HCT116 (cell line): ENCODE results near the gene SETD1A. TPM values are rescaled to one million over a fixed set of nuclear protein-coding genes. Genes with fewer than 3 reads are reported as not detected.

Source experiments
- ATAC-seq: fragments of 200-7000 bp; cut with Tn5 transposase; 2 replicates; pipeline ENCODE4 v1.9.1; 2020; ENCODE audit warnings: mild to moderate bottlenecking, moderate library complexity
- BruUV-seq: library from RNA; stranded (reverse); fragments of 400-500 nt; replicated peaks from 2 replicates; lab custom pipeline; 2021; lab: Mats Ljungman, UMichigan
- CTCF ChIA-PET: fragments of 300-600 bp; sonication (Branson Sonifier 250); formaldehyde crosslinking; loops from one replicate; lab custom pipeline; 2021; ENCODE audit warnings: antibody characterized with exemption; lab: Charles Lee
- POLR2A ChIA-PET: fragments of 300-600, 350-600 bp; sonication (Branson Sonifier 250); formaldehyde crosslinking; loops from one replicate; lab custom pipeline; 2021; ENCODE audit warnings: antibody characterized with exemption; lab: Charles Lee
- RAD21 ChIA-PET, 2 experiments: fragments of 300-600 bp; sonication (Branson Sonifier 250); formaldehyde crosslinking; loops; one replicate each; lab custom pipeline; 2023; ENCODE audit warnings: low total read pairs in 2 of 2; ENCODE audit not compliant: uncharacterized antibody in 2 of 2, unreplicated experiment in 2 of 2, low non-redundant PET in 1 of 2; lab: Charles Lee
- DNase-seq: peaks from one replicate; pipeline ENCODE4 v3.0.0-alpha.2; 2010; ENCODE audit warnings: low read depth, low spot score
- H2AFZ ChIP-seq: fragments of 200-600 bp; shearing (Covaris generic), sonication (generic); 2 replicates; pipeline ENCODE4 v1.6.1; 2017; ENCODE audit warnings: low read depth, mixed run types, mixed read lengths, antibody characterized with exemption, low read length; ENCODE audit not compliant: poor library complexity, severe bottlenecking
- H3K27ac ChIP-seq: 2 replicates; pipeline ENCODE4 v1.5.1; 2012; ENCODE audit warnings: low read depth, low read length
- H3K27me3 ChIP-seq: fragments of 200-600 bp; sonication (generic); 2 replicates; pipeline ENCODE4 v1.6.1; 2016; ENCODE audit warnings: mixed run types, low read length, mixed read lengths; ENCODE audit not compliant: insufficient read depth
- H3K36me3 ChIP-seq, 2 experiments: fragments of 200-500 bp in 1 of 2; fragments of 200-600 bp in 1 of 2; sonication (Bioruptor generic) in 1 of 2; sonication (generic) in 1 of 2; 2 replicates each; pipeline versions ENCODE4 v1.5.1 to v1.6.1; 2014 to 2016; ENCODE audit warnings: low read length in 2 of 2, inconsistent platforms in 1 of 2, mixed read lengths in 1 of 2, mixed run types in 1 of 2; ENCODE audit not compliant: insufficient read depth in 2 of 2, control insufficient read depth in 1 of 2
- H3K4me1 ChIP-seq, 2 experiments: fragments of 200-600 bp in 1 of 2; sonication (generic) in 1 of 2; 2 replicates each; pipeline versions ENCODE4 v1.5.1 to v1.6.1; 2012 to 2017; ENCODE audit warnings: low read length in 2 of 2, inconsistent platforms in 1 of 2, mild to moderate bottlenecking in 1 of 2, mixed read lengths in 1 of 2, mixed run types in 1 of 2, moderate library complexity in 1 of 2; ENCODE audit not compliant: insufficient read depth in 2 of 2, control insufficient read depth in 1 of 2
- H3K4me2 ChIP-seq: fragments of 200-600 bp; sonication (generic); 2 replicates; pipeline ENCODE4 v1.6.1; 2017; ENCODE audit warnings: mixed run types, low read length, mixed read lengths
- H3K4me3 ChIP-seq, 2 experiments: fragments of 200-600 bp in 1 of 2; sonication (generic) in 1 of 2; replicated peaks in 1 of 2; 2 replicates each; pipeline ENCODE4 v1.5.1; 2011 to 2016; ENCODE audit warnings: low read length in 2 of 2, control low read depth in 1 of 2, low read depth in 1 of 2, mild to moderate bottlenecking in 1 of 2, mixed read lengths in 1 of 2, mixed run types in 1 of 2
- H3K79me2 ChIP-seq: fragments of 200-600 bp; sonication (generic); 2 replicates; pipeline ENCODE4 v1.6.1; 2017; ENCODE audit warnings: mild to moderate bottlenecking, mixed run types, low read length, moderate library complexity, mixed read lengths; ENCODE audit not compliant: insufficient read depth
- H3K9ac ChIP-seq: fragments of 200-600 bp; sonication (generic); 2 replicates; pipeline ENCODE4 v1.6.1; 2016; ENCODE audit warnings: low read length, mixed read lengths
- H3K9me2 ChIP-seq: fragments of 200-600 bp; sonication (generic), shearing (Covaris generic); 2 replicates; pipeline ENCODE4 v1.6.1; 2017; ENCODE audit warnings: mixed run types, mild to moderate bottlenecking, moderate library complexity; ENCODE audit not compliant: insufficient read depth
- H3K9me3 ChIP-seq, 2 experiments: fragments of 200-500 bp in 1 of 2; fragments of 200-600 bp in 1 of 2; sonication (Bioruptor generic) in 1 of 2; sonication (generic) in 1 of 2; 2 replicates each; pipeline ENCODE4 v1.6.1; 2014 to 2017; ENCODE audit warnings: low read length in 2 of 2, mixed read lengths in 2 of 2, inconsistent platforms in 1 of 2, low read depth in 1 of 2, mild to moderate bottlenecking in 1 of 2, mixed run types in 1 of 2, moderate library complexity in 1 of 2; ENCODE audit not compliant: control insufficient read depth in 1 of 2, insufficient read depth in 1 of 2
- H4K20me1 ChIP-seq: fragments of 200-600 bp; sonication (generic), shearing (Covaris generic); 2 replicates; pipeline ENCODE4 v1.6.1; 2017; ENCODE audit warnings: mixed run types, mild to moderate bottlenecking, moderate library complexity; ENCODE audit not compliant: insufficient read depth
- CEBPB ChIP-seq: IDR thresholded peaks from 2 replicates; pipeline ENCODE4 v1.6.1; 2012; ENCODE audit warnings: low read depth
- CTCF ChIP-seq, 3 experiments: fragments of 200-600 bp in 1 of 3; sonication (generic) in 1 of 3; IDR thresholded peaks in 2 of 3; conservative IDR thresholded peaks in 1 of 3; 2 replicates each; pipeline ENCODE4 v1.5.1; 2012 to 2017; ENCODE audit warnings: low read depth in 2 of 3, low read length in 2 of 3, antibody characterized with exemption in 1 of 3, borderline replicate concordance in 1 of 3, control low read depth in 1 of 3, mild to moderate bottlenecking in 1 of 3, mixed read lengths in 1 of 3, mixed run types in 1 of 3, moderate library complexity in 1 of 3; ENCODE audit not compliant: insufficient read depth in 1 of 3
- EGR1 ChIP-seq: IDR thresholded peaks from 2 replicates; pipeline ENCODE4 v1.6.1; 2012; ENCODE audit warnings: low read depth
- EZH2 ChIP-seq: fragments of 200-600 bp; sonication (generic); IDR thresholded peaks from 2 replicates; pipeline ENCODE4 v1.6.1; 2017; ENCODE audit warnings: antibody characterized with exemption, mixed run types
- EZH2phosphoT487 ChIP-seq: fragments of 200-600 bp; IDR thresholded peaks from 2 replicates; pipeline ENCODE4 v1.6.1; 2018; ENCODE audit warnings: antibody characterized with exemption, borderline replicate concordance
- MAX ChIP-seq: IDR thresholded peaks from 2 replicates; pipeline ENCODE4 v1.6.1; 2012
- POLR2AphosphoS5 ChIP-seq: IDR thresholded peaks from 2 replicates; pipeline ENCODE4 v1.6.1; 2011; ENCODE audit warnings: mild to moderate bottlenecking, low read depth, low read length, moderate library complexity
- REST ChIP-seq: IDR thresholded peaks from 2 replicates; pipeline ENCODE4 v1.6.1; 2012; ENCODE audit warnings: low read depth
- ZBTB33 ChIP-seq: IDR thresholded peaks from 2 replicates; pipeline ENCODE4 v1.6.1; 2011; ENCODE audit warnings: mild to moderate bottlenecking, low read length, moderate library complexity; ENCODE audit not compliant: insufficient replicate concordance; ENCODE audit errors: extremely low read depth
- intact Hi-C: fragments of 100-400 bp; cut with micrococcal nuclease; formaldehyde crosslinking; loops from 2 replicates; pipeline ENCODE4 v1.10.0; 2022
- total RNA-seq: library from RNA; stranded (reverse); gene quantifications from one replicate; pipeline ENCODE4 v1.2.1, GENCODE V29; 2021; ENCODE audit not compliant: unreplicated experiment

Gene SETD1A
- total RNA-seq, 1 experiment from 2014 or later: 26.9 TPM

GRCh38 chr16:31006589-31006988, 49.0 kb downstream of the SETD1A start (continued):
- TF ChIP-seq CTCF (IDR thresholded peaks at IDR 0.05 in 2 of 3, conservative IDR thresholded peaks at IDR 0.05 in 1 of 3; ENCODE audit: borderline replicate concordance in 1 of 3, insufficient read depth in 1 of 3, low read depth in 2 of 3, low read length in 2 of 3) (no peak), EGR1 (no peak)
- TF ChIP-seq, all 23 proteins: peak for 0

GRCh38 chr16:31007684-31008083, 50.1 kb downstream of the SETD1A start:
- H3K4me3 ChIP-seq: no peak overlapping the region
- H4K20me1 ChIP-seq: no peaks in the 10 kb centered on the region
- TF ChIP-seq REST: no peak
- no peak for TF ChIP-seq POLR2AphosphoS5
- TF ChIP-seq CTCF (IDR thresholded peaks at IDR 0.05 in 2 of 3, conservative IDR thresholded peaks at IDR 0.05 in 1 of 3; ENCODE audit: borderline replicate concordance in 1 of 3, insufficient read depth in 1 of 3, low read depth in 2 of 3, low read length in 2 of 3): no peak
- no peak for TF ChIP-seq EZH2
- no peak for TF ChIP-seq EZH2phosphoT487
- TF ChIP-seq ZBTB33: no peak
- TF ChIP-seq CEBPB: no peak
- no peak for TF ChIP-seq MAX
- no peak overlapping the region for H3K4me2 ChIP-seq
- H3K9me3 ChIP-seq: no peaks in the 10 kb centered on the region
- no peaks in the 10 kb centered on the region for H3K36me3 ChIP-seq
- H3K9me2 ChIP-seq: no peaks in the 10 kb centered on the region
- ChIA-PET POLR2A (interaction anchor here (1.1 kb wide), 1 partner anchor 110 kb away, joined by 4 read pairs; the partner anchor contains the start of gene KAT8), RAD21 (no interaction called here), CTCF (no interaction called here)
- H3K27me3 ChIP-seq: peaks cover 7% of the 10 kb centered on the region; the same call in 1 of the 2 replicates
- no TSS peak for BruUV-seq
- no peak overlapping the region for H3K27ac ChIP-seq
- H2AFZ ChIP-seq: no peak overlapping the region
- no peaks in the 10 kb centered on the region for H3K79me2 ChIP-seq
- intact Hi-C loops: no loop called here
- no peak for ATAC-seq
- peaks cover 0 to 8% of the 10 kb centered on the region in 2 experiments; a peak in 2 of 4 replicates for H3K4me1 ChIP-seq
- no peak for DNase-seq
- H3K9ac ChIP-seq: no peak overlapping the region
